ENCODE results near the gene BLOC1S1.

DNA sequence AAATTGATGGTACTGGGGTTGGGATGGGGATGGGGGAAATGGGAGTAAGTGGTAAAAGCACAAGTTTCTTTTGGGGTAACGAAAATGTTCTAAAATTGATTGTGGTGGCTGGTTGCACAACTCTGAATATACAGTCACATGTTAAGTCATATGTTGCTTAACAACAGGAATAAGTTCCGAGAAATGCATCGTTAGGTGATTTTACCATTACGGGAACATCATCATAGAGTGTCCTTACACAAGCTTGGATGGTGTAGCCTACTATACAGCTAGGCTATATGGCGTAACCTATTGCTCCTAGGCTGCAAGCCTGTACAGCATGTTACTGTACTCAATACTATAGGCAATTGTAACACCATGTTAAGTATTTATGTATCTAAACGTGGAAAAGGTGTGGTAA, 39.1 kb upstream of the BLOC1S1 start:
- TF ChIP-seq, protein P1, sequence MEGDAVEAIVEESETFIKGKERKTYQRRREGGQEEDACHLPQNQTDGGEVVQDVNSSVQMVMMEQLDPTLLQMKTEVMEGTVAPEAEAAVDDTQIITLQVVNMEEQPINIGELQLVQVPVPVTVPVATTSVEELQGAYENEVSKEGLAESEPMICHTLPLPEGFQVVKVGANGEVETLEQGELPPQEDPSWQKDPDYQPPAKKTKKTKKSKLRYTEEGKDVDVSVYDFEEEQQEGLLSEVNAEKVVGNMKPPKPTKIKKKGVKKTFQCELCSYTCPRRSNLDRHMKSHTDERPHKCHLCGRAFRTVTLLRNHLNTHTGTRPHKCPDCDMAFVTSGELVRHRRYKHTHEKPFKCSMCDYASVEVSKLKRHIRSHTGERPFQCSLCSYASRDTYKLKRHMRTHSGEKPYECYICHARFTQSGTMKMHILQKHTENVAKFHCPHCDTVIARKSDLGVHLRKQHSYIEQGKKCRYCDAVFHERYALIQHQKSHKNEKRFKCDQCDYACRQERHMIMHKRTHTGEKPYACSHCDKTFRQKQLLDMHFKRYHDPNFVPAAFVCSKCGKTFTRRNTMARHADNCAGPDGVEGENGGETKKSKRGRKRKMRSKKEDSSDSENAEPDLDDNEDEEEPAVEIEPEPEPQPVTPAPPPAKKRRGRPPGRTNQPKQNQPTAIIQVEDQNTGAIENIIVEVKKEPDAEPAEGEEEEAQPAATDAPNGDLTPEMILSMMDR (IDR thresholded peaks at IDR 0.05) = no peak
- TF ChIP-seq POLR2AphosphoS5 (IDR thresholded peaks at IDR 0.05) = no peak
- no peak for TF ChIP-seq POLR2A (IDR thresholded peaks at IDR 0.05)

Measured in transverse colon (tissue), 4 donors.